ENCODE measurements around the gene CHRM1. TPM values are rescaled to one million over a fixed set of nuclear protein-coding genes. Genes with fewer than 3 reads are reported as not detected.
"Not testable (repeated sequence)": the region's sequence is repeated elsewhere in the genome, so short reads cannot be mapped to it uniquely, and the experiment has no call there.

Gene CHRM1
- total and polyA plus RNA-seq, 2 donors: 0.05 TPM; not detected in 1

DNA sequence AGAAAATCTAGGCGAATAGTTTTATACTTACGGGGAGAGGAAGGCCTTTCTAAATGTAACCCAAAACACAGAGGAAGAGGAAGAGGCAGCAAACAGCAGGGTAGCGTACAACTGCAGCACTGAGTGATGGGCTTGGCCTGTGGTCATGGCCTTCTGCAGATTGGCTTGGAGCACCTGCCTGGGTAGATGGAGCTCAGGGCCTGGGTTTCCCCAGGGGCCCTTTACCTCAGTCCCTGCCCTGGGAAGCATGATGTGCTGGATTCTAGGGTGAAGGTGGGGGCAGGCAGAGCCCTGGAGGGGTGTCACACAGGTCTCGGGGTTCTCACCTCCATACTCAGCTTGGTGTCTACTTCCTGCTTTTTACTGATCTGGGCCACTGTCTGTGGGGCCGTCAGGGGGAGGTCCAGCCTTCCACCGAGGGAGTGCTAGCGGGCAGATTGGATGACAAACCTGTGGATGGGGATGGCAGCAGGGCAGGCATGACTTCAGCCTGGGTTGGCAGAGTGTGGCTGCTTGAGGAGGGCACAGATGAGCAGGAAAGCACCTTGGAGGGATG, 27.7 kb upstream of the CHRM1 start:
- 82% methylated on average over 7 of the region's 7 CpGs for WGBS
- no peak for DNase-seq (ENCODE audit: low read depth in 6 of 9, low spot score in 9 of 9)

GRCh38 chr11:62945538-62945937, 24.4 kb upstream of the CHRM1 start:
- not testable (repeated sequence) for H3K36me3 ChIP-seq (ENCODE audit: control insufficient read depth in 2 of 2, insufficient read depth in 2 of 2, low read length in 1 of 2); DNase-seq (ENCODE audit: low read depth in 6 of 9, low spot score in 9 of 9); H3K27me3 ChIP-seq (ENCODE audit: control insufficient read depth in 2 of 2, insufficient read depth in 1 of 2, low read length in 1 of 2); H3K27ac ChIP-seq (ENCODE audit: low read depth in 1 of 2, low read length in 1 of 2); H3K4me3 ChIP-seq (ENCODE audit: low read length in 2 of 2); H3K4me1 ChIP-seq (ENCODE audit: control insufficient read depth in 2 of 2, insufficient read depth in 2 of 2, low read length in 2 of 2); H3K9me3 ChIP-seq (ENCODE audit: control insufficient read depth in 2 of 2, insufficient read depth in 1 of 2, low read length in 1 of 2)
- 97% methylated on average over 10 of the region's 10 CpGs for WGBS

More for the DNA sequence above, 27.7 kb upstream of the CHRM1 start:
- H3K4me1 ChIP-seq (ENCODE audit: control insufficient read depth in 2 of 2, insufficient read depth in 2 of 2, low read length in 2 of 2): no peaks in the 10 kb centered on the region
- peaks cover 0 to 3% of the 10 kb centered on the region in 2 donors for H3K27me3 ChIP-seq (ENCODE audit: control insufficient read depth in 2 of 2, insufficient read depth in 1 of 2, low read length in 1 of 2)
- H3K36me3 ChIP-seq (ENCODE audit: control insufficient read depth in 2 of 2, insufficient read depth in 2 of 2, low read length in 1 of 2): no peaks in the 10 kb centered on the region
- H3K27ac ChIP-seq (ENCODE audit: low read depth in 1 of 2, low read length in 1 of 2): no peak overlapping the region
- H3K4me3 ChIP-seq (ENCODE audit: low read length in 2 of 2): no peak overlapping the region
- no peaks in the 10 kb centered on the region for H3K9me3 ChIP-seq (ENCODE audit: control insufficient read depth in 2 of 2, insufficient read depth in 1 of 2, low read length in 1 of 2)

GRCh38 chr11:62937528-62937927, 16.4 kb upstream of the CHRM1 start:
- H3K4me1 ChIP-seq (ENCODE audit: control insufficient read depth in 2 of 2, insufficient read depth in 2 of 2, low read length in 2 of 2); H3K27ac ChIP-seq (ENCODE audit: low read depth in 1 of 2, low read length in 1 of 2); H3K9me3 ChIP-seq (ENCODE audit: control insufficient read depth in 2 of 2, insufficient read depth in 1 of 2, low read length in 1 of 2); DNase-seq (ENCODE audit: low read depth in 6 of 9, low spot score in 9 of 9); H3K36me3 ChIP-seq (ENCODE audit: control insufficient read depth in 2 of 2, insufficient read depth in 2 of 2, low read length in 1 of 2); H3K4me3 ChIP-seq (ENCODE audit: low read length in 2 of 2); H3K27me3 ChIP-seq (ENCODE audit: control insufficient read depth in 2 of 2, insufficient read depth in 1 of 2, low read length in 1 of 2): not testable (repeated sequence)
- 91% methylated on average over 2 of the region's 2 CpGs for WGBS

DNA sequence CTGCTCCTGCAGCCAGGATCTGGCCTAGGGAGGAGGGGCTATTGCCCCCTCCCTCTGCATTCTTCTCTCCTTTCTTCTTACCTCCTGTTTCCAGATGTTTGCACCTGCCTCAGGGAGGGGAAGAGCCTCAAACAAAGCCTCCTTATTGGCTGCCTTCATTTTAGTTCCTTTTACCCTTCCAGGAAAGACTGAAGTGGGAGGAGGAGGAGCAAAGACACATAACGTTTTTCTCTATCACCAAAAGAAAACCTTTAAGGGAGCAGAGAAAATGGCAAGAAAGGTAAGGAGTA, 13.3 kb upstream of the CHRM1 start:
- H3K4me1 ChIP-seq (ENCODE audit: control insufficient read depth in 2 of 2, insufficient read depth in 2 of 2, low read length in 2 of 2): no peaks in the 10 kb centered on the region
- 29% methylated on average over 1 of the region's 1 CpG for WGBS

GRCh38 chr11:62933750-62934495, 12.8 kb upstream of the CHRM1 start:
- H3K27me3 ChIP-seq (ENCODE audit: control insufficient read depth in 2 of 2, insufficient read depth in 1 of 2, low read length in 1 of 2): peaks cover 11 to 24% of the 10 kb centered on the region in 2 donors
- WGBS: 98% methylated on average over 5 of the region's 5 CpGs
- H3K4me3 ChIP-seq (ENCODE audit: low read length in 2 of 2): no peak overlapping the region
- H3K9me3 ChIP-seq (ENCODE audit: control insufficient read depth in 2 of 2, insufficient read depth in 1 of 2, low read length in 1 of 2): peaks cover 0 to 1% of the 10 kb centered on the region in 2 donors
- no peaks in the 10 kb centered on the region for H3K36me3 ChIP-seq (ENCODE audit: control insufficient read depth in 2 of 2, insufficient read depth in 2 of 2, low read length in 1 of 2)
- H3K27ac ChIP-seq (ENCODE audit: low read depth in 1 of 2, low read length in 1 of 2): no peak overlapping the region
- H3K4me1 ChIP-seq (ENCODE audit: control insufficient read depth in 2 of 2, insufficient read depth in 2 of 2, low read length in 2 of 2): no peaks in the 10 kb centered on the region
- no peak for DNase-seq (ENCODE audit: low read depth in 6 of 9, low spot score in 9 of 9)

More for the DNA sequence above, 13.3 kb upstream of the CHRM1 start:
- Histone ChIP-seq H3K4me3 (ENCODE audit: low read length in 2 of 2) (no peak overlapping the region), H3K9me3 (ENCODE audit: control insufficient read depth in 2 of 2, insufficient read depth in 1 of 2, low read length in 1 of 2) (peaks cover 0 to 1% of the 10 kb centered on the region in 2 donors), H3K27ac (ENCODE audit: low read depth in 1 of 2, low read length in 1 of 2) (no peak overlapping the region), H3K36me3 (ENCODE audit: control insufficient read depth in 2 of 2, insufficient read depth in 2 of 2, low read length in 1 of 2) (no peaks in the 10 kb centered on the region), H3K27me3 (ENCODE audit: control insufficient read depth in 2 of 2, insufficient read depth in 1 of 2, low read length in 1 of 2) (peaks cover 8 to 20% of the 10 kb centered on the region in 2 donors)
- DNase-seq (ENCODE audit: low read depth in 6 of 9, low spot score in 9 of 9): no peak

DNA sequence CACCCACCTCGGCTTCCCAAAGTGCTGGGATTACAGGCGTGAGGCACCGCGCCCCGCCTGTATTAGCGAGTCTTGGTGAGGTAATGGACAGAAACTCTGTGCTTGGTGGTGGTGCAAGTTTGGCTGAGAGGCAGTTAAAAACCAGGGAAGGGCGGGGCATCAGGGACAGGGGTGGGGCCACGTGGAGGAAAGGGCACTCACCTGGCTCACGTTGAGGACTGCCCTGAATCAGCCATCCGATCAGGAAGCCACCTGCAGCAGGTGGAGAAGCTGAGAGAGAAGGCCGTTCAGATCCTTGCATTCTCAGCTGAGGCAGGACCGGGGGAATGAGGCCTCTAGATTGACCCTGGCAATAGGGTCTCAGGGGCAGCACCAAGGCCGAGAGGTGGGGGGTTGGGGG, 12.1 kb upstream of the CHRM1 start:
- DNase-seq (ENCODE audit: low read depth in 6 of 9, low spot score in 9 of 9): no peak
- Histone ChIP-seq H3K36me3 (ENCODE audit: control insufficient read depth in 2 of 2, insufficient read depth in 2 of 2, low read length in 1 of 2) (no peaks in the 10 kb centered on the region), H3K4me1 (ENCODE audit: control insufficient read depth in 2 of 2, insufficient read depth in 2 of 2, low read length in 2 of 2) (no peaks in the 10 kb centered on the region), H3K27me3 (ENCODE audit: control insufficient read depth in 2 of 2, insufficient read depth in 1 of 2, low read length in 1 of 2) (peaks cover 16 to 30% of the 10 kb centered on the region in 2 donors), H3K4me3 (ENCODE audit: low read length in 2 of 2) (no peak overlapping the region), H3K27ac (ENCODE audit: low read depth in 1 of 2, low read length in 1 of 2) (no peak overlapping the region), H3K9me3 (ENCODE audit: control insufficient read depth in 2 of 2, insufficient read depth in 1 of 2, low read length in 1 of 2) (peaks cover 0 to 4% of the 10 kb centered on the region in 2 donors)
- WGBS: 89% methylated on average over 13 of the region's 13 CpGs

GRCh38 chr11:62931499-62932278, 10.5 kb upstream of the CHRM1 start:
- H3K36me3 ChIP-seq (ENCODE audit: control insufficient read depth in 2 of 2, insufficient read depth in 2 of 2, low read length in 1 of 2): no peaks in the 10 kb centered on the region
- no peak for DNase-seq (ENCODE audit: low read depth in 6 of 9, low spot score in 9 of 9)
- WGBS: 79% methylated on average over 8 of the region's 8 CpGs

GRCh38 chr11:62930666-62931065, 9.5 kb upstream of the CHRM1 start:
- H3K4me3 ChIP-seq (ENCODE audit: low read length in 2 of 2): no peak overlapping the region
- 78% methylated on average over 1 of the region's 1 CpG for WGBS
- no peak for DNase-seq (ENCODE audit: low read depth in 6 of 9, low spot score in 9 of 9)
- H3K36me3 ChIP-seq (ENCODE audit: control insufficient read depth in 2 of 2, insufficient read depth in 2 of 2, low read length in 1 of 2): no peaks in the 10 kb centered on the region
- peaks cover 0 to 5% of the 10 kb centered on the region in 2 donors for H3K4me1 ChIP-seq (ENCODE audit: control insufficient read depth in 2 of 2, insufficient read depth in 2 of 2, low read length in 2 of 2)
- H3K9me3 ChIP-seq (ENCODE audit: control insufficient read depth in 2 of 2, insufficient read depth in 1 of 2, low read length in 1 of 2): peaks cover 0 to 4% of the 10 kb centered on the region in 2 donors
- H3K27me3 ChIP-seq (ENCODE audit: control insufficient read depth in 2 of 2, insufficient read depth in 1 of 2, low read length in 1 of 2): peaks cover 40 to 56% of the 10 kb centered on the region in 2 donors
- H3K27ac ChIP-seq (ENCODE audit: low read depth in 1 of 2, low read length in 1 of 2): no peak overlapping the region

More at GRCh38 chr11:62931499-62932278, 10.5 kb upstream of the CHRM1 start:
- peaks cover 0 to 4% of the 10 kb centered on the region in 2 donors for H3K9me3 ChIP-seq (ENCODE audit: control insufficient read depth in 2 of 2, insufficient read depth in 1 of 2, low read length in 1 of 2)
- no peak overlapping the region for H3K4me3 ChIP-seq (ENCODE audit: low read length in 2 of 2)
- H3K27me3 ChIP-seq (ENCODE audit: control insufficient read depth in 2 of 2, insufficient read depth in 1 of 2, low read length in 1 of 2): peaks cover 30 to 46% of the 10 kb centered on the region in 2 donors
- no peaks in the 10 kb centered on the region for H3K4me1 ChIP-seq (ENCODE audit: control insufficient read depth in 2 of 2, insufficient read depth in 2 of 2, low read length in 2 of 2)
- no peak overlapping the region for H3K27ac ChIP-seq (ENCODE audit: low read depth in 1 of 2, low read length in 1 of 2)

DNA sequence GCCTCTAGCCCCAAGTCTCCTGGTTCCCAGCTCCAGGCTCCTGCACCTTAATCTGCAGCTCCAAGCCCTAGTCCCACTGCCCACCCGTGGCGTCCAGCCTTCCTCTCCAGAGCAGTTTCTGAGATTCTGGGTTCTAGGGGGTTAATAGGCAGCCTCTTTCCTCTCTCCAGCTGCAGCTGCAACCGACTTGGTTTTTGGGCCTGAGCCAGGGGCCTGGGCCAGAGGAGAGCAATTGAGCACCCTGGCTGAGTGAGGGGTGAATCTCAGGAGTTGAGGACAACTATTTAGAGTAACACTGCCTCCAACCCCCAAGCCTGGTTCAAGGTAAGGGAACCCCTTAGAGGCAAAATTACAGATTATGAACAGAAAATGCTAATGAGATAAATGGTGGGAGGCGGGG, 9.0 kb upstream of the CHRM1 start:
- DNase-seq (ENCODE audit: low read depth in 6 of 9, low spot score in 9 of 9): no peak
- Histone ChIP-seq H3K36me3 (ENCODE audit: control insufficient read depth in 2 of 2, insufficient read depth in 2 of 2, low read length in 1 of 2) (no peaks in the 10 kb centered on the region), H3K27me3 (ENCODE audit: control insufficient read depth in 2 of 2, insufficient read depth in 1 of 2, low read length in 1 of 2) (peaks cover 45 to 61% of the 10 kb centered on the region in 2 donors), H3K27ac (ENCODE audit: low read depth in 1 of 2, low read length in 1 of 2) (no peak overlapping the region), H3K4me3 (ENCODE audit: low read length in 2 of 2) (no peak overlapping the region), H3K4me1 (ENCODE audit: control insufficient read depth in 2 of 2, insufficient read depth in 2 of 2, low read length in 2 of 2) (peaks cover 0 to 5% of the 10 kb centered on the region in 2 donors), H3K9me3 (ENCODE audit: control insufficient read depth in 2 of 2, insufficient read depth in 1 of 2, low read length in 1 of 2) (peaks cover 0 to 4% of the 10 kb centered on the region in 2 donors)
- 63% methylated on average over 4 of the region's 4 CpGs for WGBS
